ENCODE results near the gene ZNF613.

DNA sequence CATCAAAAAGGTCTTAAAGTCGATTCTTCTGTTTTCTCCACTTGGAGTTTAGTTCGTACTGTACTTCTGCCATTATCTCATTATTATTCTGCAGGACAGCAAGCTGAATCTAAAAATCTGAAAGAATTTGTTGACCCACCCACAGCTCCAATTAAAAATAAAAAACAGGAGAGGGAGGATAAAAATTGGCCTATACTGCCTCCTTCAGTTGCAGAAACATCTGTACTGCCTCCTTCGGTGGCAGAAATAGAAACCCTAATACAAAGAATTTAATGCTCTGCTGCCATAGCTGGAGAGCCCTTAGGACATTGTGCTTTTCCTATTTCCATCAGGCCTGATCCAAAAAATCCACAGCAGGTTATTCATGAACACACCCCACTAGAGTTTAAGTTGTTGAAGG, 49.6 kb downstream of the ZNF613 start:
- TF ChIP-seq, protein P1, sequence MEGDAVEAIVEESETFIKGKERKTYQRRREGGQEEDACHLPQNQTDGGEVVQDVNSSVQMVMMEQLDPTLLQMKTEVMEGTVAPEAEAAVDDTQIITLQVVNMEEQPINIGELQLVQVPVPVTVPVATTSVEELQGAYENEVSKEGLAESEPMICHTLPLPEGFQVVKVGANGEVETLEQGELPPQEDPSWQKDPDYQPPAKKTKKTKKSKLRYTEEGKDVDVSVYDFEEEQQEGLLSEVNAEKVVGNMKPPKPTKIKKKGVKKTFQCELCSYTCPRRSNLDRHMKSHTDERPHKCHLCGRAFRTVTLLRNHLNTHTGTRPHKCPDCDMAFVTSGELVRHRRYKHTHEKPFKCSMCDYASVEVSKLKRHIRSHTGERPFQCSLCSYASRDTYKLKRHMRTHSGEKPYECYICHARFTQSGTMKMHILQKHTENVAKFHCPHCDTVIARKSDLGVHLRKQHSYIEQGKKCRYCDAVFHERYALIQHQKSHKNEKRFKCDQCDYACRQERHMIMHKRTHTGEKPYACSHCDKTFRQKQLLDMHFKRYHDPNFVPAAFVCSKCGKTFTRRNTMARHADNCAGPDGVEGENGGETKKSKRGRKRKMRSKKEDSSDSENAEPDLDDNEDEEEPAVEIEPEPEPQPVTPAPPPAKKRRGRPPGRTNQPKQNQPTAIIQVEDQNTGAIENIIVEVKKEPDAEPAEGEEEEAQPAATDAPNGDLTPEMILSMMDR (IDR thresholded peaks at IDR 0.05): no peak
- TF ChIP-seq POLR2A (IDR thresholded peaks at IDR 0.05): no peak
- no peak for TF ChIP-seq POLR2AphosphoS5 (IDR thresholded peaks at IDR 0.05)
